Spleen (tissue), 7 donors: ENCODE data around the gene CD9.

ENCODE experiments used
- CTCF ChIP-seq, 11 experiments: fragments of 200-600 bp in 7 of 11; fragments of 450-650 bp in 4 of 11; sonication (generic) in 4 of 11; IDR thresholded peaks in 8 of 11; conservative IDR thresholded peaks in 3 of 11; 1 replicate in 7 of 11; 2 replicates in 4 of 11; pipeline versions ENCODE4 v1.4.0 to v1.8.0; 2016 to 2021; ENCODE audit warnings: antibody characterized with exemption in 11 of 11, inconsistent platforms in 4 of 11, mild to moderate bottlenecking in 1 of 11
- POLR2A ChIP-seq, 3 donors: fragments of 450-650 bp; IDR thresholded peaks; one replicate each; pipeline ENCODE4 v1.5.1; 2017; ENCODE audit warnings: antibody characterized with exemption in 3 of 3, mild to moderate bottlenecking in 1 of 3
- POLR2AphosphoS5 ChIP-seq, 3 donors: sonication (generic); formaldehyde crosslinking; IDR thresholded peaks; one replicate each; pipeline ENCODE4 v1.5.1; 2017; ENCODE audit warnings: antibody characterized with exemption in 3 of 3
- donor health status: DM: no; HTN: no; CAD: no; lungs with moderate emphysema.
- donor health status: DM: no; HTN: no; CAD: no.
- donor health status: DM: no; HTN: no; CAD: no.

- TF ChIP-seq CTCF (IDR thresholded peaks at IDR 0.05 in 8 of 11, conservative IDR thresholded peaks at IDR 0.05 in 3 of 11) (no peak), POLR2AphosphoS5 (IDR thresholded peaks at IDR 0.05) (no peak), POLR2A (IDR thresholded peaks at IDR 0.05) (no peak)
Measured at GRCh38 chr12:6213969-6214368, 13.8 kb downstream of the CD9 start.
